BE2C (cell line): Measurements from ENCODE around the gene SPA17.

Experiments used
- DNase-seq: peaks from one replicate; pipeline ENCODE4 v3.0.0-alpha.2; 2020
- H3K27me3 ChIP-seq: fragments of 250-450 bp; sonication (Bioruptor Pico); 2 replicates; pipeline ENCODE4 v1.5.1; 2020; ENCODE audit warnings: mild to moderate bottlenecking
- H3K36me3 ChIP-seq: fragments of 250-450 bp; sonication (Bioruptor Pico); 2 replicates; pipeline ENCODE4 v1.5.1; 2020; ENCODE audit warnings: mild to moderate bottlenecking
- H3K4me1 ChIP-seq: fragments of 250-450 bp; sonication (Bioruptor Pico); 2 replicates; pipeline ENCODE4 v1.5.1; 2020
- H3K4me3 ChIP-seq: 2 replicates; pipeline ENCODE4 v1.5.1; 2011; ENCODE audit warnings: low read depth, low read length
- H3K9me3 ChIP-seq: fragments of 250-450 bp; sonication (Bioruptor Pico); 2 replicates; pipeline ENCODE4 v1.5.1; 2020
- CTCF ChIP-seq: IDR thresholded peaks from 2 replicates; pipeline ENCODE4 v1.5.1; 2012; ENCODE audit warnings: mild to moderate bottlenecking, low read depth, low read length

The SPA17 gene

GRCh38 chr11:124739479-124740276 lies 66.0 kb downstream of the SPA17 start, which contains the start of gene NRGN:
Gene NRGN, plus strand, starts transcription at chr11:124739942. Its CDS starts 143 bp downstream, at chr11:124740085.
- DNase-seq = peak; percentile 96
- no peaks in the 10 kb centered on the region; the same call in 1 of the 2 replicates for H3K4me1 ChIP-seq
- no peak for TF ChIP-seq CTCF
- H3K27me3 ChIP-seq = no peaks in the 10 kb centered on the region
- H3K4me3 ChIP-seq = peak within 1 kb of the TSS; percentile 66
- H3K9me3 ChIP-seq = no peaks in the 10 kb centered on the region
- no peaks in the 10 kb centered on the region for H3K36me3 ChIP-seq

GRCh38 chr11:124740277-124740882 lies 66.7 kb downstream of the SPA17 start:
- Histone ChIP-seq H3K36me3 (no peaks in the 10 kb centered on the region), H3K9me3 (no peaks in the 10 kb centered on the region), H3K27me3 (peaks cover 5% of the 10 kb centered on the region), H3K4me3 (peak overlapping the region; percentile 66), H3K4me1 (no peaks in the 10 kb centered on the region; the same call in 1 of the 2 replicates)
- DNase-seq = peak; percentile 53
- peak; percentile 51 for TF ChIP-seq CTCF

GRCh38 chr11:124742555-124742954 lies 68.9 kb downstream of the SPA17 start:
- no peak overlapping the region for H3K4me3 ChIP-seq
- H3K9me3 ChIP-seq = no peaks in the 10 kb centered on the region
- no peaks in the 10 kb centered on the region for H3K36me3 ChIP-seq
- no peak for TF ChIP-seq CTCF
- peaks cover 17% of the 10 kb centered on the region for H3K27me3 ChIP-seq
- no peak for DNase-seq
- H3K4me1 ChIP-seq = no peaks in the 10 kb centered on the region; the same call in 1 of the 2 replicates

- Histone ChIP-seq H3K4me3 (no peak overlapping the region), H3K4me1 (no peaks in the 10 kb centered on the region; the same call in 1 of the 2 replicates), H3K9me3 (no peaks in the 10 kb centered on the region), H3K36me3 (no peaks in the 10 kb centered on the region), H3K27me3 (peaks cover 21% of the 10 kb centered on the region)
- TF ChIP-seq CTCF = no peak
- DNase-seq = no peak
Observed at GRCh38 chr11:124743050-124743449, 69.3 kb downstream of the SPA17 start.

GRCh38 chr11:124745270-124745834 lies 71.6 kb downstream of the SPA17 start:
- H3K4me3 ChIP-seq = no peak overlapping the region
- H3K27me3 ChIP-seq = peaks cover 41% of the 10 kb centered on the region
- no peak for TF ChIP-seq CTCF
- H3K36me3 ChIP-seq = no peaks in the 10 kb centered on the region
- H3K4me1 ChIP-seq = no peaks in the 10 kb centered on the region
- H3K9me3 ChIP-seq = no peaks in the 10 kb centered on the region
- no peak for DNase-seq
